K562 (cell line): Measurements from ENCODE around the gene KCNN4. TPM values are rescaled to one million over a fixed set of nuclear protein-coding genes. Genes with fewer than 3 reads are reported as not detected.

Experiments used
- ARNT ChIP-seq, 2 experiments: fragments of 450-650 bp; IDR thresholded peaks; 2 replicates each; pipeline ENCODE4 v1.6.1; 2016; ENCODE audit warnings: mild to moderate bottlenecking in 1 of 2
- TSC22D4 ChIP-seq: fragments of 450-650 bp; IDR thresholded peaks from 2 replicates; pipeline ENCODE4 v1.6.1; 2016; ENCODE audit warnings: missing genetic modification characterization, missing biosample characterization, control low read depth
- polyA plus RNA-seq, 8 experiments: library from polyadenylated mRNA; depleted of rRNA in 4 of 8; stranded (reverse) in 5 of 8; unstranded in 3 of 8; fragments of >200 nt; fragmentation: Nextera tagmentation in 2 of 8; fragmentation: Illumina TruSeq in 1 of 8; extraction: Ambion mirVana in 2 of 8; extraction: Trizol in 1 of 8; gene quantifications; 2 replicates each; pipeline versions ENCODE4 v1.2.1 to v1.2.3, GENCODE V29; 2011 to 2014; ENCODE audit warnings: inconsistent platforms in 1 of 8, missing spikeins in 1 of 8
- total RNA-seq, 7 experiments: library from RNA; depleted of rRNA in 6 of 7; stranded (reverse); fragments of >200 nt in 6 of 7; fragmentation: Illumina TruSeq in 2 of 7; extraction: Trizol in 2 of 7; gene quantifications; 2 replicates each; pipeline versions ENCODE4 v1.2.1 to v1.2.3, GENCODE V29; 2011 to 2021; ENCODE audit warnings: low replicate concordance in 1 of 7
- TF ChIP-seq, protein P1 (sequence below), 2 experiments: fragments of 450-650 bp; formaldehyde crosslinking in 1 of 2; IDR thresholded peaks; 2 replicates each; pipeline versions ENCODE4 v1.4.0 to v1.6.1; 2014 to 2020; ENCODE audit warnings: mild to moderate bottlenecking in 2 of 2, borderline replicate concordance in 1 of 2, low read depth in 1 of 2

The KCNN4 gene
- total and polyA plus RNA-seq, 9 of the 15 experiments (the other 6 are each of a cell fraction or from before 2014, with no cell fraction given): 0.53 to 37.7 (median 25.9) TPM

DNA sequence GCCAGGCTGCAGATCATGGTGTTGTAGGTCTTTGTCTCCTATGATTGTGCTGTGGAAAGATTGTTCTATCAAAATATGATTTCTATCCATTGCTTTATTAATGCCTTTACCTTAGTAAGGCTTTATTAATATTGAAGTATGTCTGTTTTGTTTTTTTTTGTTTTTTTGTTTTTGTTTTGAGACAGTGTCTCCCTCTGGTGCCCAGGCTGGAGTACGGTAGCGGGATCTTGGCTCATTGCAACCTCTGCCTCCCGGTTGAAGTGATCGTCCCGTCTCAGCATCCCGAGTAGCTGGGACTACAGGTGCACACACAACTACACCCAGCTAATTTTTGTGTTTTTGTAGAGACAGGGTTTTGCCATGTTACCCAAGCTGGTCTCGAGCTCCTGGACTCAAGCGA, 57.2 kb downstream of the KCNN4 start (continued):
- no peak for TF ChIP-seq ARNT (IDR thresholded peaks at IDR 0.05)
- TF ChIP-seq, protein P1, sequence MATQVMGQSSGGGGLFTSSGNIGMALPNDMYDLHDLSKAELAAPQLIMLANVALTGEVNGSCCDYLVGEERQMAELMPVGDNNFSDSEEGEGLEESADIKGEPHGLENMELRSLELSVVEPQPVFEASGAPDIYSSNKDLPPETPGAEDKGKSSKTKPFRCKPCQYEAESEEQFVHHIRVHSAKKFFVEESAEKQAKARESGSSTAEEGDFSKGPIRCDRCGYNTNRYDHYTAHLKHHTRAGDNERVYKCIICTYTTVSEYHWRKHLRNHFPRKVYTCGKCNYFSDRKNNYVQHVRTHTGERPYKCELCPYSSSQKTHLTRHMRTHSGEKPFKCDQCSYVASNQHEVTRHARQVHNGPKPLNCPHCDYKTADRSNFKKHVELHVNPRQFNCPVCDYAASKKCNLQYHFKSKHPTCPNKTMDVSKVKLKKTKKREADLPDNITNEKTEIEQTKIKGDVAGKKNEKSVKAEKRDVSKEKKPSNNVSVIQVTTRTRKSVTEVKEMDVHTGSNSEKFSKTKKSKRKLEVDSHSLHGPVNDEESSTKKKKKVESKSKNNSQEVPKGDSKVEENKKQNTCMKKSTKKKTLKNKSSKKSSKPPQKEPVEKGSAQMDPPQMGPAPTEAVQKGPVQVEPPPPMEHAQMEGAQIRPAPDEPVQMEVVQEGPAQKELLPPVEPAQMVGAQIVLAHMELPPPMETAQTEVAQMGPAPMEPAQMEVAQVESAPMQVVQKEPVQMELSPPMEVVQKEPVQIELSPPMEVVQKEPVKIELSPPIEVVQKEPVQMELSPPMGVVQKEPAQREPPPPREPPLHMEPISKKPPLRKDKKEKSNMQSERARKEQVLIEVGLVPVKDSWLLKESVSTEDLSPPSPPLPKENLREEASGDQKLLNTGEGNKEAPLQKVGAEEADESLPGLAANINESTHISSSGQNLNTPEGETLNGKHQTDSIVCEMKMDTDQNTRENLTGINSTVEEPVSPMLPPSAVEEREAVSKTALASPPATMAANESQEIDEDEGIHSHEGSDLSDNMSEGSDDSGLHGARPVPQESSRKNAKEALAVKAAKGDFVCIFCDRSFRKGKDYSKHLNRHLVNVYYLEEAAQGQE (IDR thresholded peaks at IDR 0.05; ENCODE audit: borderline replicate concordance): peak; percentile 73; the same call in 1 of the 2 replicates
- TF ChIP-seq, protein P1 (CRISPR knock-in tag; IDR thresholded peaks at IDR 0.05; ENCODE audit: low read depth): no peak
- no peak for TF ChIP-seq TSC22D4 (tag)
